Fibroblast of the aortic adventitia (primary cell): ENCODE measurements around the gene C6orf52. TPM values are rescaled to one million over a fixed set of nuclear protein-coding genes. Genes with fewer than 3 reads are reported as not detected.
"Not testable (repeated sequence)": the region's sequence is repeated elsewhere in the genome, so short reads cannot be mapped to it uniquely, and the experiment has no call there.

Experiments
- DNase-seq: peaks from one replicate; pipeline ENCODE4 v3.0.0-alpha.2; 2010; ENCODE audit warnings: low read depth
- H3K4me3 ChIP-seq: 2 replicates; pipeline ENCODE4 v1.5.1; 2011; ENCODE audit warnings: low read depth, mild to moderate bottlenecking, control low read depth, low read length, moderate library complexity
- CTCF ChIP-seq: IDR thresholded peaks from 2 replicates; pipeline ENCODE4 v1.5.1; 2011; ENCODE audit warnings: mild to moderate bottlenecking, low read length, control low read depth, inconsistent platforms; ENCODE audit not compliant: insufficient read depth
- total RNA-seq: library from RNA; depleted of rRNA; stranded (reverse); fragments of >200 nt; gene quantifications from 2 replicates; pipeline ENCODE4 v1.2.3, GENCODE V29; 2012; ENCODE audit warnings: low replicate concordance

Gene C6orf52
- total RNA-seq, 1 donor = 0.27 TPM

GRCh38 chr6:10721850-10722569, 27.6 kb upstream of the C6orf52 start:
- no peak for DNase-seq
- peak overlapping the region; percentile 82 for H3K4me3 ChIP-seq
- no peak for TF ChIP-seq CTCF

GRCh38 chr6:10720960-10721849, 26.8 kb upstream of the C6orf52 start:
- H3K4me3 ChIP-seq = peak overlapping the region; percentile 71
- not testable (repeated sequence) for DNase-seq

GRCh38 chr6:10720265-10720959, 26.0 kb upstream of the C6orf52 start:
- peak overlapping the region; percentile 71 for H3K4me3 ChIP-seq
- TF ChIP-seq CTCF = no peak
- peak; percentile 27 for DNase-seq

GRCh38 chr6:10719964-10720264, 25.5 kb upstream of the C6orf52 start:
- no peak for TF ChIP-seq CTCF
- H3K4me3 ChIP-seq = peak overlapping the region; percentile 71
- no peak for DNase-seq

- peak overlapping the region; percentile 71 for H3K4me3 ChIP-seq
- DNase-seq = peak; percentile 48
- TF ChIP-seq CTCF = no peak
Measured at GRCh38 chr6:10719296-10719963, 25.0 kb upstream of the C6orf52 start.

- no peak for TF ChIP-seq CTCF
- H3K4me3 ChIP-seq = no peak overlapping the region
- no peak for DNase-seq
Measured at GRCh38 chr6:10713962-10714361, 19.5 kb upstream of the C6orf52 start.

GRCh38 chr6:10696655-10697054, 2.2 kb upstream of the C6orf52 start:
- H3K4me3 ChIP-seq = no peak overlapping the region
- DNase-seq = no peak
- no peak for TF ChIP-seq CTCF
